Upper lobe of right lung (tissue), 1 donor: ENCODE results near the gene SQOR. TPM values are rescaled to one million over a fixed set of nuclear protein-coding genes. Genes with fewer than 3 reads are reported as not detected.

Experiments used
- ATAC-seq: fragments of 200-7000 bp; cut with Tn5 transposase; one replicate; pipeline ENCODE4 v1.9.1; 2020; ENCODE audit warnings: mild to moderate bottlenecking, moderate library complexity
- DNase-seq: peaks from one replicate; pipeline ENCODE4 v3.0.0-alpha.2; 2020
- H3K27ac ChIP-seq: fragments of 200-600 bp; one replicate; pipeline ENCODE4 v1.8.0; 2022
- H3K27me3 ChIP-seq: fragments of 200-600 bp; one replicate; pipeline ENCODE4 v1.8.0; 2022; ENCODE audit warnings: mild to moderate bottlenecking
- H3K36me3 ChIP-seq: fragments of 200-600 bp; one replicate; pipeline ENCODE4 v1.8.0; 2022
- H3K4me1 ChIP-seq: fragments of 200-600 bp; one replicate; pipeline ENCODE4 v1.8.0; 2022
- H3K4me3 ChIP-seq: fragments of 200-600 bp; one replicate; pipeline ENCODE4 v1.8.0; 2022; ENCODE audit warnings: mild to moderate bottlenecking
- H3K9me3 ChIP-seq: fragments of 200-600 bp; one replicate; pipeline ENCODE4 v1.8.0; 2022
- intact Hi-C: fragments of 100-400 bp; cut with DNase I; formaldehyde crosslinking; loops from one replicate; pipeline ENCODE4 v1.11.0; 2022
- total RNA-seq: library from RNA; stranded (reverse); fragmentation: NEBNext Ultra II Directional; extraction: Animal tissue kit (Norgen Biotek cat#: 25700); gene quantifications from one replicate; pipeline ENCODE4 v1.2.1, GENCODE V29; 2021
- TF ChIP-seq, protein P1 (sequence below): fragments of 200-600 bp; IDR thresholded peaks from one replicate; pipeline ENCODE4 v1.8.0; 2022; ENCODE audit warnings: antibody characterized with exemption
- donor health status: DM: no; HTN: yes; CAD: no; lungs with severe emphysema.

The SQOR gene
- total RNA-seq, 1 donor from 2014 or later: 103 TPM

DNA sequence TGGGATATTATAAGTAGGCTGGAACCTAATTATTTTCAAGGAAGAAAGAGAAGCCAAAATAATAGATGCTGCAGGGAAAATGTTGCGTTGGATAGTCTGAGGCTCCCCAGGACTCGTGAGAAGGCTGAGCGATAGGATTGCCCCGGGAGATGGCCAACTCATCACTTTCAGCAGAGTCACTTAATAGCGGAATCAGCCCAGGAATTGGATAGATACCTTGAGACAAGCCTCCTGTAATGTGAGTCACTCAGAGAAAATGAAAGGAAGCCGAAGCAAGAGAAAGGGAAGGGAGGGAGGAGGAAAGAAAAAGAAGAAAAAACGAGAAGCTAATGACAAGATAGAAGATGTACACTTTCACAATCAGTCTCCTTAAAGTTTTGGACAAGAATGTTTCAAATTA, 94.3 kb downstream of the SQOR start:
- no peak overlapping the region for H3K4me3 ChIP-seq
- H3K27ac ChIP-seq: no peak overlapping the region
- DNase-seq (no peak), ATAC-seq (no peak)
- H3K9me3 ChIP-seq: no peaks in the 10 kb centered on the region
- intact Hi-C loops: no loop called here
- TF ChIP-seq, protein P1, sequence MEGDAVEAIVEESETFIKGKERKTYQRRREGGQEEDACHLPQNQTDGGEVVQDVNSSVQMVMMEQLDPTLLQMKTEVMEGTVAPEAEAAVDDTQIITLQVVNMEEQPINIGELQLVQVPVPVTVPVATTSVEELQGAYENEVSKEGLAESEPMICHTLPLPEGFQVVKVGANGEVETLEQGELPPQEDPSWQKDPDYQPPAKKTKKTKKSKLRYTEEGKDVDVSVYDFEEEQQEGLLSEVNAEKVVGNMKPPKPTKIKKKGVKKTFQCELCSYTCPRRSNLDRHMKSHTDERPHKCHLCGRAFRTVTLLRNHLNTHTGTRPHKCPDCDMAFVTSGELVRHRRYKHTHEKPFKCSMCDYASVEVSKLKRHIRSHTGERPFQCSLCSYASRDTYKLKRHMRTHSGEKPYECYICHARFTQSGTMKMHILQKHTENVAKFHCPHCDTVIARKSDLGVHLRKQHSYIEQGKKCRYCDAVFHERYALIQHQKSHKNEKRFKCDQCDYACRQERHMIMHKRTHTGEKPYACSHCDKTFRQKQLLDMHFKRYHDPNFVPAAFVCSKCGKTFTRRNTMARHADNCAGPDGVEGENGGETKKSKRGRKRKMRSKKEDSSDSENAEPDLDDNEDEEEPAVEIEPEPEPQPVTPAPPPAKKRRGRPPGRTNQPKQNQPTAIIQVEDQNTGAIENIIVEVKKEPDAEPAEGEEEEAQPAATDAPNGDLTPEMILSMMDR: no peak
- no peaks in the 10 kb centered on the region for H3K4me1 ChIP-seq
- no peaks in the 10 kb centered on the region for H3K36me3 ChIP-seq
- H3K27me3 ChIP-seq: peaks cover 7% of the 10 kb centered on the region

DNA sequence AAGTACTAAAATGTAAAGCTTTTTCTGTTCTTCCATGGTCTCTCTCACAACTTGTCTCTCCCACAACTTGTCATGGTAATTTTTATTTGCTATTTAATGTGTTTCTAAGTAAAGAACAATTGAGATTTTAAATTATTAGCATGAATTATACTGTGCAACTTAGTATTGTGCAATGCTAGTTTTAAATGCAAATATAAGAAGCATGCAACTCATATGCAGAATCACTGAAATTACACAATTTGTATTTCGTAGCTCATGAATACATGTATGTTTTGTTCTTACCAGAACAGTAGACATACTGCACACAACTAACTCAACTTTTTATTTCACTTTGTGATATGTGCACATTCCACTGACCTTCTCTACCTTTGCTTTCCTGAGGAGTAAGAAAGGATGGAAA, 96.5 kb downstream of the SQOR start:
- DNase-seq (no peak), ATAC-seq (no peak)
- H3K4me3 ChIP-seq: no peak overlapping the region
- no peaks in the 10 kb centered on the region for H3K4me1 ChIP-seq
- H3K27me3 ChIP-seq: peaks cover 7% of the 10 kb centered on the region
- no peaks in the 10 kb centered on the region for H3K9me3 ChIP-seq
- TF ChIP-seq, protein P1: no peak
- H3K36me3 ChIP-seq: no peaks in the 10 kb centered on the region
- intact Hi-C loops: no loop called here
- no peak overlapping the region for H3K27ac ChIP-seq

DNA sequence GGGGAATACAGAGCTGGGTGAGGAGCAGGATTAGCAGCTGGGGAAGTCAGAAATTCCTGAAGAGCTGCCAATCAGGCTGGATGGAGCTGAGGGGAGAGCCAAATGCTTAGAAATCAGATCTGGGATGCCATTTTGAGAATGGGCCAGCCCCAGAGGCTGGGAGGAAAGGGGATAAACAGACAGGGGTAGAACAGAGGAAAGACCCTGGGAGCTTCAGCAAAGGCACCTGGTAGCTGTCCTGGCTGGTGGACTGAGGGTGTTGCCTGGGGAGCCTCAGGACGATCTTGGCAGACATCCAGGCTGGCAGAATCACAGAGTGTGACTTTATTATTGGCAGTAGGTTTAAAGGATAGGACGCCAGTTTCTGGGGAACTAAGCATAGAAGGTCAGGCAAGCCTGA, 97.8 kb downstream of the SQOR start:
- ATAC-seq (peak; percentile 27), DNase-seq (no peak)
- Histone ChIP-seq H3K36me3 (no peaks in the 10 kb centered on the region), H3K27ac (no peak overlapping the region), H3K27me3 (peaks cover 2% of the 10 kb centered on the region), H3K9me3 (no peaks in the 10 kb centered on the region), H3K4me3 (no peak overlapping the region), H3K4me1 (no peaks in the 10 kb centered on the region)
- TF ChIP-seq, protein P1: no peak
- intact Hi-C loops: no loop called here

DNA sequence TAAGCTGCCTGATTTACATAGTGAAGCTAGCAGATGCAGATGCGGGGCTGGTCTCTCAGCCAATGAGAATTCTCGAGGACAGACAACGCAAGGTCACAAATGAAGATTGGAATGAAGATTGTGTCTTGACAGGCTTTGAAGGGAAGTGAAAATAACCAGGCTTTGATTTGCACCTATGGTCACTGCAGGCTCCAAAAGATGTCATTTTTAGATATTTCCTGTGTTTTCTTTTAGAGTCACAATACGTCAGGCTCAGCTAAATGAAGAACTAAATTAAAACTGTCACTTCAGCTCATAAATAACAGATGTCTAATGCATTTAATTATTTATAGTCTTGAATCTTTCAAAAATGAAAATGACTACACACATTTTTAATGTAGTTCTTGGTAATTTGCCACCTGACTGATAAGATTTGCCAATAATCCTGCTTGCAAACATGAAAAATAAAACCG, 99.5 kb downstream of the SQOR start:
- Histone ChIP-seq H3K27ac (no peak overlapping the region), H3K4me1 (no peaks in the 10 kb centered on the region), H3K27me3 (no peaks in the 10 kb centered on the region), H3K4me3 (no peak overlapping the region), H3K36me3 (no peaks in the 10 kb centered on the region), H3K9me3 (no peaks in the 10 kb centered on the region)
- DNase-seq (no peak), ATAC-seq (no peak)
- intact Hi-C loops: no loop called here
- TF ChIP-seq, protein P1: no peak

Other genes starting within 250 kb of the SQOR start
- 6.7 TPM for gene SLC30A4, start 112.3 kb upstream of the SQOR start, total RNA-seq
- 40.9 TPM for gene BLOC1S6, start 47.6 kb upstream of the SQOR start, total RNA-seq